ENCODE results near the gene RNF186.
A peak's percentile ranks its signal among the peaks of the same experiment; 100 is the strongest.

Gene RNF186

GRCh38 chr1:19792237-19793002 lies 22.7 kb downstream of the RNF186 start:
- DNase-seq: no peak

- DNase-seq: peak; percentile 8
Measured at GRCh38 chr1:19790061-19790975, 24.8 kb downstream of the RNF186 start.

GRCh38 chr1:19786988-19787423 lies 28.1 kb downstream of the RNF186 start:
- no peak for DNase-seq

- no peak for DNase-seq
Measured at GRCh38 chr1:19785660-19786059, 29.4 kb downstream of the RNF186 start.

GRCh38 chr1:19780267-19780877 lies 34.7 kb downstream of the RNF186 start:
- DNase-seq: no peak

- no peak for DNase-seq
Measured at GRCh38 chr1:19776933-19777332, 38.1 kb downstream of the RNF186 start.

GRCh38 chr1:19776287-19776686 lies 38.8 kb downstream of the RNF186 start:
- DNase-seq: no peak

- no peak for DNase-seq
Measured at GRCh38 chr1:19775831-19776230, 39.3 kb downstream of the RNF186 start.

GRCh38 chr1:19775317-19775716 lies 39.8 kb downstream of the RNF186 start:
- no peak for DNase-seq

- DNase-seq: no peak
Measured at GRCh38 chr1:19774180-19774785, 40.8 kb downstream of the RNF186 start.

GRCh38 chr1:19773485-19773884 lies 41.6 kb downstream of the RNF186 start:
- no peak for DNase-seq

- DNase-seq: no peak
Measured at GRCh38 chr1:19772053-19772452, 43.0 kb downstream of the RNF186 start.

- no peak for DNase-seq
Measured at GRCh38 chr1:19771350-19771749, 43.7 kb downstream of the RNF186 start.

- no peak for DNase-seq
Measured at GRCh38 chr1:19770436-19771190, 44.5 kb downstream of the RNF186 start.

- DNase-seq: no peak
Measured at GRCh38 chr1:19769211-19769932, 45.7 kb downstream of the RNF186 start.

GRCh38 chr1:19768353-19769210 lies 46.5 kb downstream of the RNF186 start:
- DNase-seq: no peak

GRCh38 chr1:19765623-19766022 lies 49.5 kb downstream of the RNF186 start:
- no peak for DNase-seq

- no peak for DNase-seq
Measured at GRCh38 chr1:19764848-19765247, 50.2 kb downstream of the RNF186 start.
